Inflammatory macrophage (primary cell): ENCODE data around the gene SLC12A5.
A peak's percentile ranks its signal among the peaks of the same experiment; 100 is the strongest.
"Not testable (repeated sequence)": the region's sequence is repeated elsewhere in the genome, so short reads cannot be mapped to it uniquely, and the experiment has no call there.

Source experiments
- DNase-seq, 2 donors: peaks; one replicate each; pipeline ENCODE4 v3.0.0-alpha.2; 2020 to 2022
- total RNA-seq, 18 experiments: gene quantifications; one replicate each; lab custom pipeline; 2026; ENCODE audit warnings: mixed read lengths in 6 of 18, inconsistent platforms in 2 of 18; lab: John Stamatoyannopoulos, UW

SLC12A5 gene
- 0.13 to 1.2 (median 0.26) reads per million in 18 experiments for total RNA-seq

GRCh38 chr20:46028772-46029371 lies at the start of gene SLC12A5:
Gene SLC12A5 (plus strand): TSS chr20:46029215. CDS start chr20:46029345, 130 bp downstream.
- DNase-seq, result no peak

DNA sequence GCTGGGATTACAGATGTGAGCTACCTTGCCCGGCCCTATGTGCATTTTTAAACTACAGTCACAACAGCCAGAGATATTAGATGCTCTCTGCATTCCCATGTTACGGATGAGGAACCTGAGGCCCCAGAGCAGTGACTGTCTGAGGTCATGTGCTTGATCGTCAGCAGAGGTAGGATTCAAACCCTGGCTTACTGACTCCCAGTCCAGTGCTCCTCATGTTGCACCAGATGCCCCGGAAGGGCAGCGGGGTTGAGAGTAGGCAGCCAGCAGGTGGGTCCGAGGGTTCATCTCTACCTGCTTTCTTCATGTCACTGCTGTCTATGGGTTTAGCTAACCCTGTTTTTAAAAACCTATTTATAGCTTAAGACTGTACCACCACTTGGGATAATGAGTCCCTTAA lies 47.8 kb upstream of the SLC12A5 start:
- DNase-seq, result no peak

GRCh38 chr20:45983279-45983743 lies 45.7 kb upstream of the SLC12A5 start:
- DNase-seq, result no peak

DNA sequence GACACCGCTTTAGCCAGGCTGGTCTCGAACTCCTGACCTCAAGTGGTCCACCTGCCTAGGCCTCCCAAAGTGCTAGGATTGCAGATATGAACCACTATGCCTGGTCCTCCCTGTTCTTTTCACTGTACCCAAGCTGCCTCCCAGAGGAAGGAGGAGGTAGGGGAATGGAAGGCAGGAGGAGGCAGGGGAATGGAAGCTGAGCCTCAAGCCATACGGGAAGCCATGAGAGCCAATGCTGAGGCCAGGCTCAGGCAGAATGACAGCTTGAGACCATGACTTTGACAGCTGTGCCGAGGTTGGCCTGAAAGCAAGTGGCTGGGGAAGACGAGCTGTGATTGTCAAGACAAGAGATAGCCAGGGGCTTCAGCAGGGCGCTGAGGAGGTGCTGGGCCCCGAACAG lies 43.4 kb upstream of the SLC12A5 start:
- DNase-seq, result no peak

GRCh38 chr20:45987108-45987780 lies 41.8 kb upstream of the SLC12A5 start:
- peak; percentile 71 to 83 for DNase-seq

DNA sequence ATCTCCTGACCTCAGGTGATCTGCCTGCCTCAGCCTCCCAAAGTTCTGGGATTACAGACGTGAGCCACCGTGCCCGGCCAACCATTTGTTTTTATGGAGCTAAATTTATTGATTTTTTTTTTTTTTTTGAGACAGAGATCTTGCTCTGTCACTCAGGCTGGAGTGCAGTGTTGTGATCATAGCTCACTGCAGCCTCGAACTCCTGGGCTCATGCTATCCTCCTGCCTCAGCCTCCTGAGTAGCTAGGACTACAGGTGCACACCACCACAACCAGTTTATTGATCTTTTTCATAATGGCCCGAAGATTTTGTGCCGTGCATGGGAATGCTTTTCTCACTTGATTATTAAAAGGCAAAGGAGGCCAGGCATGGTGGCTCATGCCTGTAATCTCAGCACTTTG lies 40.2 kb upstream of the SLC12A5 start:
- not testable (repeated sequence) for DNase-seq

DNA sequence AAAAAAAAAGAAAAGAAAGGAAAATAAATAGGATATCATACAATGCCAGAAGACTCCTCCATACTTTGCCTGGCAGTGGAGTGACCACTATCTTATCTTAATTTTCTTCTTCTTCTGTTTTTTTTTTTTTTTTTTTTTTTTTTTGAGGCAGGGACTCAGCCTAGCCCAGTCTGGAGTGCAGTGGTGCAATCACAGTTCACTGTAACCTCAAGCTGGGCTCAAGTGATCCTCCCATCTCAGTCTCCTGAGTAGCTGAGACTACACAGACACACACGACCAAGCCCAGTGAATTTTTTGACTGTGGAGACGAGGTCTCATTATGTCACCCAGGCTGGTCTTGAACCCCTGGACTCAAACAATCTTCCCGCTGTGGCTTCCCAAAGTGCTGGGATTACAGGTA lies 37.4 kb upstream of the SLC12A5 start:
- peak; percentile 45 to 57 for DNase-seq

DNA sequence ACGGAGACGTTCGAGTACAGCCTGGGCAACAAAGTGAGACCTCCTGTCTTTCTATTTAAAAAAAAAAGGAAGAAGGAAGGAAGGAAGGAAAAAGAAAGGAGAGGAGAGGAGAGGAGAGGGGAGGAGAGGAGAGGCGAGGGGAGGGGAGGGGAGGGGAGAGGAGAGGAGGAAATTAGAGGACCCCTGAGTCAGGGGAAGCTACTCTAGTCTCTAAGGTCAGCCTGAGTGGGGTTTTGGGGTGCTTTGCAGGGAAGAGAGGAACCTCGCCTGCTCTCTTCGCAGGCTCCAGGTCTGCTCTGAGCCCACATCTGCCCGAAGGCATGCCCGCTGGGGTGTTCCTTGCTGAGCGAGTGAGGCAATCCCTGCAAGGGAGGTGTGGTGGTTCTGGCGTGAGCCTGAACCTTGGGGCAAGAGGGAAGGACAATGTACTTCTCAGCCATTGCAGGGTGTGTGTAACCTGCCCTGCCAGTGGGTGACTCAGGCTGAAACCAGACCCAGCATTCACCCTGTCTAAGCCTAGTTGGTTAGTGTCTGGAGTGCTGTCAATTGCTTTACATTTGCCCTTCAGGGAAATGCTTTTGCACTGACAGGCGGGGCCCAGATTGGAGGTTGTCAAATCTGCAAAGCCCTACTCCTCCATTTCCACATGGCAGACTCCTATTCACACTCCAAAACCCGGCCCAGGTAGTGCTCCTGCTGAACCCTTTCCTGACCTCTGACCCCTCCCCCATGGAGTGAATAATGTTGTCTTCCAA lies 35.6 kb upstream of the SLC12A5 start:
- DNase-seq, result peak; percentile 75 to 77

GRCh38 chr20:45994761-45995493 lies 34.1 kb upstream of the SLC12A5 start:
- peak; percentile 45 to 46 for DNase-seq

DNA sequence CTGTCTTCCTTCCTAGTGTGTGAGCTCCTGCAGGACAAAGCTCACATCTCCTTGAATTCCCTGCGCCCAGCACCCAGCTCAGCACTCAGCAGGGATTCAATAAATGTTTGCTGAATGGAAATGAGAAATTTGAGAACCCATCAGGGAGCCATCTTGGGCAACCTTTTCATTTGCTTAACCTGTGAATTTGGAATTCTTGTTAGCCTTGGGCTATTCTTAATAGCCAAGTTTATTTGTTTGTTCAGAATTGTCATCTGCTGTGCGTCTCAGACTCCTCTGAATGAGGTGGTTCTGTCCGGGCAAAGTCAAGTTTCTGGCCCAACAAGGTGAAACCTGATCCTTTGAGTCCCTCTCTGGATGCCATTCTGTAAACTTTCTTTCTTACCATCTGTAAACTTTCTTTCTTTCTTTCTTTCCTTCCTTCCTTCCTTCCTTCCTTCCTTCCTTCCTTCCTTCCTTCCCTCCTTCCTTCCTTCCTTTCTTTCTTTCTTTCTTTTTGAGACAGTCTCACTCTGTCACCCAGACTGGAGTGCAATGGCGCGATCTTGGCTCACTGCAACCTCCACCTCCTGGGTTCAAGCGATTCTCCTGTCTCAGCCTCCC lies 33.4 kb upstream of the SLC12A5 start:
- DNase-seq, result not testable (repeated sequence)

DNA sequence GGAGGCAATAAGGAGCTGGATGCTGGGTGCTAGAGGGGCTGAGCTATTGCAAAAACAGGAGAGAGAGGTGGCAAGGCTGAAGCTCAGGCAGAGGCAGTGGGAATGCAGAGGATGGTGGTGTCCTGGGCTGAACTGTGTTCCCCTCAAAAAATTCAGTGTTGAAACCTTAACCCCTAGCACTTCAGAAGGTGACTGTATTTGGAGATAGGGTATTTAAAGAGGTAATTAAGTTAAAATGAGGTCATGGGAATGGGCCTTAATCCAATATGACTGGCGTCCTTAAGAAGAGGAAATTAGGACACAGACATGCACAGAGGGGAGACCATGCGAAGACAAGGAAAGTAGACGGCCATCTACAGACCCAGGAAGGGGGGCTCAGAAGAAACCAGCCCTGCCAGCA lies 31.8 kb upstream of the SLC12A5 start:
- no peak for DNase-seq

DNA sequence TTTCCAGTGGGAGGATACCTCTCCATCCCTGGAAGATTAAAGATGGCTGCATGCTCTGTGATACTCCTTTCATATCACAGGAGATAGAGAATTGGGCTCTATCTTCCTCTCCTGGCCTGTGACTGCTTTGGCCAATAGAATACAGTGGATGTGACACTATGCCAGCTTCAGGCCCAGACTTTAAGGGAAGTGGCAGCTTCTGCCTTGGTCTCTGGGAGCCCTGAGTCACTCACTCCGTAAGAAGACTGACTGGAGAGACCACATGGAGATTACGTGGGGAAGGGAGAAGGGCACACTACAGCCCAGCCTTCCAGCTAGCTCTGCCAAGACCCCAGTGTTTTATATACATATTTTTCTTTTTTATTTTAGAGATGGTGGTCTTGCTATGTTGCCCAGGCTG lies 30.7 kb upstream of the SLC12A5 start:
- peak; percentile 93 to 95 for DNase-seq

- DNase-seq, result peak; percentile 79 to 89
These were observed 30.3 kb upstream of the SLC12A5 start for GRCh38 chr20:45998761-45999160.

DNA sequence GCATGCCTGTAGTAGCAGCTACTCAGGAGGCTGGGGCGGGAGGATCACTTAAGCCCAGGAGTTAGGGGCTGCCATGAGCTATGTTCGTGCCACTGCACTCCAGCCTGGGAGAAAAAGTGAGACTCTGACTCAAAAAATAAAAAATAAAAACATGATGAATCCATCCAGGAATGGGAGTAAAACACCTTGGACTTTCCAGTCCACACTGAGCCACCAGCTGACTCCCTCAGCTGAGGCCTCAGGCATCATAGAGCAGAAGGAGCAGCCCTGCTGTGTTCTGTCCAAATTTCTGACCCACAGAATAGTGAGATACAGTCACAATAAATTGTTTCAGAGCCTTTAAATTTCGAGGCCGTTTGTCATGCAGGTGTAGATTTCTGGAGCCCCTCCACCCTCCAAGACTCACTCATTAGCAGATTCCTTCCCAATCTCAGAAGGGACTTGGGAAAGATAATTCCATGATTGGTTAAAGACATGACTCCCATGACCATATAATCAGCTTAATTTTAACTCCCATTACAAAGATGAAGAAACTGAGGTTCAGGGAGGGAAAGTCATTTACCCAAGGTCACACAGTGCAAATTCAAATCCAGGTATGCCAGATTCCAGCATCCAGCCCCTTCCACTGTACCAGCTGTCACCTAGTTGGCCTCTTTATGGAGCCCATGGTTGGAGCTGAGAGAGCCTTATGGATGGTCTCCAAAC lies 29.3 kb upstream of the SLC12A5 start:
- no peak for DNase-seq

GRCh38 chr20:46000262-46000996 lies 28.6 kb upstream of the SLC12A5 start:
- peak; percentile 41 to 63 for DNase-seq

DNA sequence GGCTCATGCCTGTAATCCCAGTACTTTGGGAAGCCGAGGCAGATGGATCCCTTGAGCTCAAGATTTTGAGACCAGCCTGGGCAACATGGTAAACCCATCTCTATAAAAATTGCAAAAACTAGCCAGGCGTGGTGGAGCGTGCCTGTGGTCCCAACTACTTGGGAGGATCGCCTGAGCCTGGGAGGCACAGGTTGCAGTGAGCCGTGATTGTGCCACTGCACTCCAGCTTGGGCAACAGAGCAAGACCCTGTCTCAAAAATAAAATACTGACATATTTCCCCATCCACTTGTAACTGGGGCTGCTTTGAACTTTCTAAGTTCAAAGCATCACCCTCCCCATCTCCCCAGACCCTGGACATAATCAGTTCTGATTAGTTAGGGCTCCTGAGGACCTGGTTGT lies 27.5 kb upstream of the SLC12A5 start:
- DNase-seq, result no peak

DNA sequence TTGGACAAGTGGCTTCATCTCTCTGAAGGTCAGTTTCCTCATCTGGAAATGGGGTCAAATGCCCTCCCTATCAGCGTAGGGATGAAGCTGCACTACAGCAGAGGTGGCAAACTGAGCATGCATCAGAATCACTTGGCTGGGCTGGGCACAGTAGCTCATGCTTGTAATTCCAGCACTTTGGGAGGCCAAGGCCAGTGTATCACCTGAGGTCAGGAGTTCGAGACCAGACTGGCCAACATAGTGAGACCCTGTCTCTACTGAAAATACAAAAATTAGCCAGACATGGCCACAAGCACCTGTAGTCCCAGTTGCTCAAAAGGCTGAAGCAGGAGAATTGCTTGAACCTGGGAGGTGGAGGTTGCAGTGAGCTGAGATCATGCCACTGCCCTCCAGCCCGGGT lies 27.0 kb upstream of the SLC12A5 start:
- DNase-seq, result no peak

DNA sequence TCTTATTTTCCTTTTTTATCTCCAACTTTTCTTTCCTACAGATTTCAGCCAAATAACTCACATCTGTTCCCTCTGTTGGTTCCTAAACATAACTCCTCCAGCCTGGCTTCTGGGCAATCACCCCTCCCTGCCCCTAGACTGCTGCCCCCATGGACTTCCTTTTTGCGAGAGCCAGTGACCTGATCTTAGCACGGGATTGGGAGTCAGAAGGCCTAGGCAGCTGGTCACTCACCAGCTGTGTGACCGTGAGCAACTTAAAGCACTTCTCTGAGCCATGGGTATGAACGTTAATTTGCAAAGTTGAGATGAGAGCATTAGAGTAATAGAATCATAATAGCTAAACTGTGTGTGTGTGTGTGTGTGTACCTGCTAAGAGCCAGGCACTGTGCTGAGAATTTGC lies 24.8 kb upstream of the SLC12A5 start:
- peak; percentile 88 to 96 for DNase-seq

DNA sequence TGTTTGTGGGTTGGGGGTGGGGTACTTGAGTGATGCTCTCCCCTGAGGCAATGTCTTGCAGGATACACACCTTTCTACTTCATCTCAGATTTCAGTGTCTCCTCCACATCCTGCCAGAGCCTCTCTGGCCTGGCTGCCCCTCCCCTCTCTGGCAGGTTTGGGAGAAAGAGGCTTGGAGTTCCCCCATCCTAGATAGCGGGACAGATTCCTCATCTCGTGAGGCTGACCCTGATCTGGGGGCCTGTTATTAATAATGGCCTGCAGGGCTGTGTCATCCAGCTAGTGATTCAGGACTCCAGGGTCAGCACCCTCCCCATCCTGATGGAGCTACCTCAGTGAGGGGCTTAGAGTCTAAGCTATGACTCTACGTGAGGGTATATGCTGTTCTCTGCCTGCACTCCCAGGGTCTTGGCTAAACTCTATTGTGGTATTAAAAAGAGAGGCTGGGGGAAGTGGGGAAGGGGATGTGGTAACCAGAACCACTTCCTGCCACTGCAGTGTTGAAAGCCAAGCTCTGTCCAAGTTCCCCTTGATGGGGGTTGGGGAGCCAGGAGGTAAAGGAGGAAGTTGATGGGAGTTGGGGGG lies 24.0 kb upstream of the SLC12A5 start:
- DNase-seq, result peak; percentile 95 to 96

DNA sequence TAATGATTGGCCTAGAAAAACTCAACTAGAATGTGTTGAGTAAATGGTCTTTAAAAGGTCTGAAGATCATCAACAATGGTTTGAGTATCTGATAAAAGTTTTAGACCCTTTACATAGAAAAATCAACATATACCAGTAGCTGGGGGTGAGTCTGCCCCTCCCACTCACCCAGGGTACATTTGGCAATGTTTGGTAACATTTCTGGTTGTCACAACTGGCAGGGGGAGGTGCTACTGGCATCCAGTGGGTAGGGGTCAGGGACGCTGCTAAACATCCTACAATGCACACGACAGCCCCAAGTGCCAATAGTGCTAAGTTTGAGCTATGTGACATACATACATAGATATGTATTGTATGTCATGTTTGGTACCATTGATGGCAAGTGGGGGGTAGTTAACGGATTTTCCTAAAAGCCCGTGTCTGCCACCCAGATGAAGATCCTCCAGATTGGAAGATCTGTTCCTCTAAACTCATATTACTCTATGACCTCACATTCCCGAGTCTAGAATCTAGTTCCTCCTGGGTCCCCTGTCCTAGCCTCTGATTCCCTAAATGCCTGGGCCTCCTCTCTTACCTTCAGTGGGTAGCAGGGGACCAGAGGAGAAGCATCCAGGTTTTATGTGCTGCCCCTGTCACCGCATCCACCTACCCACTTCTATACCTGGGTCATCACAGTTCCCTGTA lies 22.9 kb upstream of the SLC12A5 start:
- DNase-seq, result peak; percentile 65 to 82
